ENCODE measurements around the gene PRKACG.

DNA sequence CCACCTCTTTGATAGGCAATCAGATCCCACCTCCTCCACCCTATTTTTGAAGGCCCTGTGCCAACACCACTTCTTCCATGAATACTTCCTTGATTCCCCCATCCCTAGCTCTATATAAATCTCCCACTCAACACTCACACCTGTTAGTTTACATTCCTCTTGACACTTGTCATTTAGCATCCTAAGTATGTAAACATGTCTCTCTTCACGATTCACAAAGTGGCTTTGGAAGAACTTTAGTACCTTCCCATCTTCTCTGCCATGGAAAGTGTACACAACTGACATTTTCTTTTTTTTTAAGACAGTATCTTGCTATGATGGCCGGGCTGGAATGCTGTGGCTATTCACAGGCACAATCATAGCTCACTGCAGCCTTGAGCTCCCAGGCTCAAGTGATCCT, 20.2 kb upstream of the PRKACG start:
- TF ChIP-seq CTCF (IDR thresholded peaks at IDR 0.05) (no peak), EP300 (IDR thresholded peaks at IDR 0.05) (no peak)
